ENCODE data around the gene BANK1.

- no peak for TF ChIP-seq CTCF (IDR thresholded peaks at IDR 0.05)
- TF ChIP-seq POLR2A (IDR thresholded peaks at IDR 0.05), result no peak
Measured at GRCh38 chr4:101843054-101843453, 52.5 kb downstream of the BANK1 start.

Measured in vagina (tissue), 2 donors.